Colonic mucosa (tissue), 4 donors: ENCODE data around the gene MLX. TPM values are rescaled to one million over a fixed set of nuclear protein-coding genes. Genes with fewer than 3 reads are reported as not detected.

Experiments
- DNase-seq: peaks from one replicate; pipeline ENCODE4 v3.0.0-alpha.2; 2020
- H3K27ac ChIP-seq: fragments of 200-600 bp; one replicate; pipeline ENCODE4 v1.8.0; 2021
- H3K27me3 ChIP-seq: fragments of 200-600 bp; one replicate; pipeline ENCODE4 v1.8.0; 2021
- H3K36me3 ChIP-seq: fragments of 200-600 bp; one replicate; pipeline ENCODE4 v1.8.0; 2021
- H3K4me1 ChIP-seq: fragments of 200-600 bp; one replicate; pipeline ENCODE4 v1.8.0; 2021; ENCODE audit warnings: mild to moderate bottlenecking
- H3K4me3 ChIP-seq: fragments of 200-600 bp; one replicate; pipeline ENCODE4 v1.8.0; 2021
- H3K9ac ChIP-seq, 2 donors: one replicate each; pipeline ENCODE4 v1.7.0; 2013; ENCODE audit warnings: control low read depth in 2 of 2, low read depth in 2 of 2, low read length in 2 of 2
- H3K9me3 ChIP-seq: fragments of 200-600 bp; one replicate; pipeline ENCODE4 v1.8.0; 2021
- intact Hi-C: fragments of 100-400 bp; cut with DNase I; formaldehyde crosslinking; loops from one replicate; pipeline ENCODE4 v1.14.1; 2022
- total RNA-seq, 2 donors: library from RNA; stranded (reverse); fragmentation: NEBNext Ultra II Directional in 1 of 2; extraction: Animal tissue kit (Norgen Biotek cat#: 25700) in 1 of 2; gene quantifications; one replicate each; pipeline ENCODE4 v1.2.1, GENCODE V29; 2021
- TF ChIP-seq, protein P1 (sequence below): fragments of 200-600 bp; IDR thresholded peaks from one replicate; pipeline ENCODE4 v1.8.0; 2022; ENCODE audit warnings: antibody characterized with exemption, mild to moderate bottlenecking
- donor health status: healthy.
- donor health status: DM: no; HTN: no; CAD: no.
- donor health status: DM: no; HTN: no; CAD: no.

The MLX gene
- total RNA-seq, 2 donors from 2014 or later: 79.6 to 83.0 TPM

DNA sequence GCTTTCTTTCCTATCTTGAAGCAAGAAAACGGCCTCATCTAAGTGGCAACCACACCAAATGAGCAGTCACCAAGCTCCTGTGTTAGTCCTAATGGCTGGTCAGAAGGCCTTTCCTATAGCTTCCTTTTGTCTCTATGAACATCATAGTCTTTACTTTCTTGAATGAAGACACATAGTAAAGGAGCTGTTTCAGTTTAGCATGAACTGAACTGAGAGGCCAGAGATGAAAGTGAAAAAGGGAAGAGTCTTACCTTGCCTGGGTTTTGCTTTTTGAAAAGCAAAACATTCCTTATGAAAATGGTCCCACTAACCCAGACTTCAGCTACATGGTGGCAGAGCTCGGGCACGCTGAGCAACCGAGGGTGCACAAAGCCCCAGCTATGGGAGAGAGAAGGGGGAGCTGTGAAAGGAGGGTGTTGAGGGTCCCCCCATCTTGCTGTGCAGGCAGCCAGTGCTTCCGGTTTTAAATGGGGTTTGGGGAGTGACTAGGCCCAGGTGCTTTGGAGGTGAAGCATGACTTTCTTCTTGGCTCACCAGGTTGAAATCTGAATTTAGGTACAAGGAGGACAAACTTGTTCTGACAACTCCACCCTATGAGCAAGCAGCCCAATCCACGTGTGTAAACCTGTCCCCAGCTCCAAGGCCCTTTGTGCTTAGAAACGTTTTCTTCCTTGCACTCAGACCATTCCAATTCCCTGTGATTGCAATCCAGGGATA is 19.8 kb downstream of the MLX start:
- no peaks in the 10 kb centered on the region for H3K27me3 ChIP-seq
- no peak overlapping the region for H3K4me3 ChIP-seq
- H3K9me3 ChIP-seq: no peaks in the 10 kb centered on the region
- intact Hi-C loops: loop anchor here (10.0 kb wide), 1 partner anchor 98 kb away; the partner anchor contains the start of genes CCR10 and CNTNAP1
- H3K4me1 ChIP-seq: no peaks in the 10 kb centered on the region
- DNase-seq: no peak
- no peak overlapping the region for H3K27ac ChIP-seq
- no peak overlapping the region for H3K9ac ChIP-seq
- H3K36me3 ChIP-seq: peaks cover 27% of the 10 kb centered on the region
- TF ChIP-seq, protein P1, sequence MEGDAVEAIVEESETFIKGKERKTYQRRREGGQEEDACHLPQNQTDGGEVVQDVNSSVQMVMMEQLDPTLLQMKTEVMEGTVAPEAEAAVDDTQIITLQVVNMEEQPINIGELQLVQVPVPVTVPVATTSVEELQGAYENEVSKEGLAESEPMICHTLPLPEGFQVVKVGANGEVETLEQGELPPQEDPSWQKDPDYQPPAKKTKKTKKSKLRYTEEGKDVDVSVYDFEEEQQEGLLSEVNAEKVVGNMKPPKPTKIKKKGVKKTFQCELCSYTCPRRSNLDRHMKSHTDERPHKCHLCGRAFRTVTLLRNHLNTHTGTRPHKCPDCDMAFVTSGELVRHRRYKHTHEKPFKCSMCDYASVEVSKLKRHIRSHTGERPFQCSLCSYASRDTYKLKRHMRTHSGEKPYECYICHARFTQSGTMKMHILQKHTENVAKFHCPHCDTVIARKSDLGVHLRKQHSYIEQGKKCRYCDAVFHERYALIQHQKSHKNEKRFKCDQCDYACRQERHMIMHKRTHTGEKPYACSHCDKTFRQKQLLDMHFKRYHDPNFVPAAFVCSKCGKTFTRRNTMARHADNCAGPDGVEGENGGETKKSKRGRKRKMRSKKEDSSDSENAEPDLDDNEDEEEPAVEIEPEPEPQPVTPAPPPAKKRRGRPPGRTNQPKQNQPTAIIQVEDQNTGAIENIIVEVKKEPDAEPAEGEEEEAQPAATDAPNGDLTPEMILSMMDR: no peak

DNA sequence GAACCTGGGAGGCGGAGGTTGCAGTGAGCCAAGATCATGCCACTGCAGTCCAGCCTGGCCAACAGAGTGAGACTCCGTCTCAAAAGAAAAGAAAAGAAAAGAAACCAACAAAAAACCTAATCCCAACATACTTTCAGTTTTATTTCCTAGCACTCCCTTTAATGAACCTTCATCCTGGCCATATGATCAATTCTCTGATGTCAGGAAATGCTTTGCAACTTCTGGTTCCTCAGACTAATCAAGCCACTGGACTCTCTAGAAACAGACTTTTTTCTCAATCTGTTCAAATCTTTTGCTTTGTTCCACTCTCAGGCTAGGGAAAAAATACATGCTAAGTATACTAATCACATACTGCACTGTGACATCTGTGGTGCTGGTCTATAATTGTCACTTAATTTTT is 24.0 kb downstream of the MLX start:
- Histone ChIP-seq H3K27me3 (no peaks in the 10 kb centered on the region), H3K36me3 (no peaks in the 10 kb centered on the region), H3K9ac (no peak overlapping the region), H3K4me3 (no peak overlapping the region), H3K27ac (no peak overlapping the region), H3K9me3 (no peaks in the 10 kb centered on the region), H3K4me1 (no peaks in the 10 kb centered on the region)
- TF ChIP-seq, protein P1: no peak
- intact Hi-C loops: no loop called here
- no peak for DNase-seq

DNA sequence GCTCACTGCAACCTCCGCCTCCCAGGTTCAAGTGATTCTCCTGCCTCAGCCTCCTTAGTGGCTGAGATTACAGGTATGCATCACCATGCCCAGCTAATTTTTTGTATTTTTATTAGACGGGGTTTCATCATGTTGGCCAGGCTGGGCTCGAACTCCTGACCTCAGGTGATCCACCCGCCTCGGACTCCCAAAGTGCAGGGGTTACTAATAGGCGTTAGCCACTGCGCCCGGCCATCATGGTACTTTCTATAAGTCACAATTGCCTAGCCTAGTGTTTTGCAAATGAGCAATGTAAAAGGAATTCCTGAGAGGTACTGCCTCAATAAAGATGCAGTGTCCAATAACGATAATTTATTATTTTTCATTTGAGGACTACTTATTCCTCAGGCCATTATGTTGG is 24.5 kb downstream of the MLX start:
- Histone ChIP-seq H3K27me3 (no peaks in the 10 kb centered on the region), H3K27ac (no peak overlapping the region), H3K4me1 (no peaks in the 10 kb centered on the region), H3K4me3 (no peak overlapping the region), H3K9ac (no peak overlapping the region), H3K9me3 (no peaks in the 10 kb centered on the region), H3K36me3 (no peaks in the 10 kb centered on the region)
- intact Hi-C loops: no loop called here
- TF ChIP-seq, protein P1: no peak
- DNase-seq: no peak

DNA sequence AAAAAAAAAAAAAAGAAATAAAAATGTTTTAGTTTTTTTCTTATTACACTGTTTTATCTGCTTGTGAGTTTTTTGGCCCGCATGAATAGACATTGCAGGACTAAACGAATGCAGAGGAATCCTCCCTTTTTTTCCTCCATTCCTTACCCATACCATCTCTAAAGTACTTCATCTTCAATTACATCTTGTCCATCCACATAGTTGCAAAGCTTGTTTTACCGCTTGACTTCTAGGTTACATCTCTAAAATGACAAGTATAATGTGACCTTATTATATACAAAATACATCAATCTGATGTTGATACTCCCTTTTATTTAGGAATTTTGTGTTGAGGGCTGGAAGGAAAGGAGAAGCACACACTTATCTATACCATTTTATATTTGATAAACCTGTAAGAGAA is 29.5 kb downstream of the MLX start:
- DNase-seq: no peak
- Histone ChIP-seq H3K4me1 (no peaks in the 10 kb centered on the region), H3K27ac (no peak overlapping the region), H3K9ac (no peak overlapping the region), H3K36me3 (no peaks in the 10 kb centered on the region), H3K27me3 (no peaks in the 10 kb centered on the region), H3K9me3 (no peaks in the 10 kb centered on the region), H3K4me3 (no peak overlapping the region)
- TF ChIP-seq, protein P1: no peak
- intact Hi-C loops: no loop called here

DNA sequence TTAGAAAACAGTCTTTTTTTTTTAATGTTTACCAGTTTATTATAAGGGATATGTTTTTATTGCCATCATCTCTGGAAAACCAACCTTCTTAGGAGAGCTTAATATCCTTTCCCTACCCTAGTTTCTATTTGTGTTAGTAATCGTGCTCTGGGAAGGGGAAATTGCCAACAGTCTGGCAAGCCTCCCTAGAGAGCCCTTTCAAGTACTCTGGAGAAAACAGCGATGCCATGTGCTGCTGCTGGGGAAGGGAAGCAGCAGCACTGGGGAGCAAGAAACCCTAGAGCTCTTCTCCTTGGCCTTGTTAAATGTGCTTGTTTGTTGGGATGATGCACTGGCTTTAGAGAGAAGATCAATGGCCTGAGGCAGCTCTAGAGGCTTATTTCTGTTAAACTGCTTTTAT is 32.0 kb downstream of the MLX start:
- Histone ChIP-seq H3K36me3 (no peaks in the 10 kb centered on the region), H3K9me3 (no peaks in the 10 kb centered on the region), H3K27ac (no peak overlapping the region), H3K4me1 (no peaks in the 10 kb centered on the region), H3K9ac (no peak overlapping the region), H3K27me3 (no peaks in the 10 kb centered on the region), H3K4me3 (no peak overlapping the region)
- TF ChIP-seq, protein P1: no peak
- intact Hi-C loops: no loop called here
- no peak for DNase-seq
